SK-N-MC (cell line): ENCODE measurements around the gene RAP1GAP2.

Source experiments
- DNase-seq: peaks from one replicate; pipeline ENCODE4 v3.0.0-alpha.2; 2011; ENCODE audit warnings: low read depth, low spot score
- H3K27ac ChIP-seq: fragments of 200-600 bp; sonication (generic); 2 replicates; pipeline ENCODE4 v1.5.1; 2016; ENCODE audit warnings: mixed run types
- H3K36me3 ChIP-seq: fragments of 200-600 bp; sonication (generic); 2 replicates; pipeline ENCODE4 v1.6.1; 2017; ENCODE audit warnings: antibody characterized with exemption, low read length, mixed read lengths; ENCODE audit not compliant: insufficient read depth
- H3K4me3 ChIP-seq: fragments of 200-600 bp; sonication (generic); 2 replicates; pipeline ENCODE4 v1.5.1; 2016
- H3K9ac ChIP-seq: fragments of 200-600 bp; sonication (generic); 2 replicates; pipeline ENCODE4 v1.8.0; 2017; ENCODE audit warnings: mixed run types, mixed read lengths; ENCODE audit not compliant: insufficient read length
- H3K9me3 ChIP-seq: fragments of 200-600 bp; sonication (generic); 2 replicates; pipeline ENCODE4 v1.6.1; 2017; ENCODE audit warnings: low read depth, mild to moderate bottlenecking, antibody characterized with exemption, low read length, moderate library complexity, mixed read lengths
- EZH2 ChIP-seq: fragments of 200-600 bp; sonication (generic); IDR thresholded peaks from one replicate; pipeline ENCODE4 v1.6.1; 2017; ENCODE audit warnings: antibody characterized with exemption
- FOXP2 ChIP-seq: optimal IDR thresholded peaks from 2 replicates; pipeline ENCODE3; 2011; ENCODE audit warnings: mild to moderate bottlenecking, moderate library complexity; ENCODE audit not compliant: insufficient read depth; ENCODE audit errors: extremely low read length, control extremely low read depth
- POLR2AphosphoS5 ChIP-seq: IDR thresholded peaks from 2 replicates; pipeline ENCODE4 v1.6.1; 2012; ENCODE audit warnings: mild to moderate bottlenecking, low read depth, low read length, borderline replicate concordance

RAP1GAP2 gene

DNA sequence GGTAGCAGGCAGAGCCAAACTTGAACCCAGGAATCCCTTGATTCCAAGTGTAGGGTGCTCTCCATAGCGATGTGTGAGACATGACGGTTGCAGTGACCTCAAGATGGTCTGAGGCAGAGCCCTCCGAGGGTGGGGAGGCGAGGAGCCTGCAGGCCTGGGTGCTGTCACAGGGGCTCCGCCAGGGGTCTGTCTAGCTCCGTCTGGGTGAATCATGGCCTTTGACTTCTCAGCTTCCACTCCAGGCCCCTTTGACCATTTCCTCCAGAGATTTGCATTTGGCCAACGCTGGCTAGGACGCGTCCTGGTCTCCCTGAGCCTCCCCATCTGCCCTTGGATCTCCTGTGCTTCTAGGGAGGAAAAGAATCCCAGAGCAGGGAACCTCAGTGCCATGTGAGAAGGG, 104.6 kb downstream of the RAP1GAP2 start:
- Histone ChIP-seq H3K9me3 (no peaks in the 10 kb centered on the region), H3K36me3 (no peaks in the 10 kb centered on the region), H3K27ac (no peak overlapping the region), H3K4me3 (no peak overlapping the region), H3K9ac (no peak overlapping the region)
- TF ChIP-seq EZH2, result no peak
- TF ChIP-seq POLR2AphosphoS5, result no peak
- TF ChIP-seq FOXP2, result no peak
- no peak for DNase-seq

DNA sequence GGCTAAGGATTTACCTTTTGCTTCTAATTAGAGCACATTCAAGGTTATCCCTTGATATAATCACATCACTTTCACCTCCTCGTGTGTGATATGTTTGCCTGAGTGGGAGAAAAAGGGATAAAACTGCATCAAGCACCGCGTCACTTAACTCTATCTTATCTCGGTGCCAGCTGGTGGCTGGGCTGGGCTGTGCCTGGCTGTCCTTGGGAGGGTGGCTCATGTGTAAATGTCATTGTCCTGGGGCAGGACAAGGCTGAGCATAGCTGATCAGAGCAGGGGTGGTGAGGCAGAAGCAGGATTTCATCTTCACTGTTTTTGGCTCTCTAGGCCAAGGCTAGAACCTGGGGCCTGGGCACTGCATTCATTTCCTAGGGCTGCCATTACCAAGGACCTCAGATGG, 105.3 kb downstream of the RAP1GAP2 start:
- Histone ChIP-seq H3K27ac (no peak overlapping the region), H3K4me3 (no peak overlapping the region), H3K36me3 (no peaks in the 10 kb centered on the region), H3K9me3 (no peaks in the 10 kb centered on the region), H3K9ac (no peak overlapping the region)
- DNase-seq, result no peak
- TF ChIP-seq EZH2 (no peak), POLR2AphosphoS5 (no peak), FOXP2 (no peak)

DNA sequence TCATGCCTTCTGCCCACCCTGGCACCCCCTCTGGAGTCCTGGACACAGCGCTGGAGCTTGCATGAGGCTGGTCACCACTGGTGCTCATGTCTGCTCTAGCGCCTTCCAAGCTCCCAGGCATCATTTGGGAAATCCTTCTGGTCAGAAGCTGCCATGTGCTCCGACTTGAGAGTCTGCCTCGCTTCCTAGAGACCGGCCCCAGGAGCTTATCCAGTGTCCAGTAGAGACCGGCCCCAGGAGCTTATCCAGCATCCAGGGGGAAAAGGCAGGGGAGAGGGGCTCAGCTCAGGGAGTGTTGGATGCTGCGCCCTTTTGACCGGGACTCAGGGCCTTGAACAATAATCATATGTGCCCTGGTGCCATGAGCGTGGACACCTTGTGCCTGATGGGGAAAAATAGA, 106.3 kb downstream of the RAP1GAP2 start:
- H3K36me3 ChIP-seq, result no peaks in the 10 kb centered on the region
- H3K4me3 ChIP-seq, result no peak overlapping the region
- no peak for DNase-seq
- no peaks in the 10 kb centered on the region for H3K9me3 ChIP-seq
- H3K9ac ChIP-seq, result no peak overlapping the region
- no peak for TF ChIP-seq FOXP2
- TF ChIP-seq EZH2, result no peak
- TF ChIP-seq POLR2AphosphoS5, result no peak
- H3K27ac ChIP-seq, result no peak overlapping the region

DNA sequence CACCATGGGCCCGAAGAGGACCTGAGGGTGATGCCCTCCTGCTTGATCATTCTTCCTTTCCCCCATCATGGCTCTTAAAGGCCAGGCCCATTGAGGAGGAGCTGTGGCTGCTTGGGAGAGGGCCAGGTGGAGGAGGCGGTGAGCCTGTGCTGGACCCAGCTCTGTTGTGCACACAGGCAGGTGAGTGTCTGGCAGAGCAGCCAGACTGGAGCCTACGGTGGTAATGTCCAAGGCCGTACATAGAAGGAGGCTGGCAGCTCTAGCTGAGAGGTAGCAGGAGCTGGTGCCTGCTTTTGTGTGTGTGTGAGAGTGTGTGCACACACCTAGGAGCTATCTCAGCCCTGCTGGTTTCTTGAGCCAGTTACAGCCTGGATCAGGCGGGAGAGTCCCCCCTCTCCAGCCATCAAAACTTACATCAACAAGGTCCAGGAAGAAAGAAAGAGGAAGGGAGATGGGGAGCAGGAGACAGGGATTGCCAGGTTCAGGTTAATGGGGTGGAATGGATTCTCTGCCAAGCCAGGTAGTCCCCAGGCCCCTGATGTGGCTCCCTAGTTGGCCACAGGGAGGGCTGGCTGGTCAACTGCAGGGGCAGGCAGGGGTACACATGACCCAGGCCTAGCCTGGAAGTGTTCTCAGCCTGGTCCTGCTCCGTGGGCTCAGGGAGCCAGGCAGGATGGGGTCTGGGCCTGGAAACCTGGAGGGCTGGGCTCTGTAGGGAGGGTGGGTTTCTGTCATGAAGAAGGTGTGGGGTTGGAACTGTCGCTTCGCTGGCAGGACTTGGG, 107.1 kb downstream of the RAP1GAP2 start:
- Histone ChIP-seq H3K4me3 (no peak overlapping the region), H3K9me3 (no peaks in the 10 kb centered on the region), H3K27ac (no peak overlapping the region), H3K36me3 (no peaks in the 10 kb centered on the region), H3K9ac (no peak overlapping the region)
- TF ChIP-seq POLR2AphosphoS5 (no peak), EZH2 (no peak), FOXP2 (no peak)
- DNase-seq, result no peak

DNA sequence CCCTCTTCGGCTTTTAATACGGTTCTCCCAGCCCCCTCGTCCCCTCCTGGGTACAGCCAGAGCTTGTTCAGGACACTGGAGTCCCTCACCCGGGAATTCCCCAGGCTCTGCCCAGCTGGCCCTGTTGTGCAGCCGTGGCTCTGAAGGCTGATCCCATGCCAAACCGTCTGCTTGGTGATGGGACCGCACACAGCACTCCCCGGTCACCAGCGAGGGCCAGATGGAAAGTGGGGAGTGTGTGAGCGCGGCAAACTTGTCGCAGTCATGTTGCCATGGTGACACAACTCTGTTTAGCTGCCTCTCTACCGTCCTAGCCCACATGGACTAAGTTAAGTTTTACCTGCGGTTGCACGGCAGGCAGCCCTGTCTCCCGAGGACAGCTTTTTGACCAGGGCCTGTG, 107.9 kb downstream of the RAP1GAP2 start:
- no peak for DNase-seq
- no peak overlapping the region for H3K4me3 ChIP-seq
- H3K27ac ChIP-seq, result no peak overlapping the region
- no peaks in the 10 kb centered on the region for H3K9me3 ChIP-seq
- H3K9ac ChIP-seq, result no peak overlapping the region
- no peak for TF ChIP-seq POLR2AphosphoS5
- no peak for TF ChIP-seq FOXP2
- no peaks in the 10 kb centered on the region for H3K36me3 ChIP-seq

DNA sequence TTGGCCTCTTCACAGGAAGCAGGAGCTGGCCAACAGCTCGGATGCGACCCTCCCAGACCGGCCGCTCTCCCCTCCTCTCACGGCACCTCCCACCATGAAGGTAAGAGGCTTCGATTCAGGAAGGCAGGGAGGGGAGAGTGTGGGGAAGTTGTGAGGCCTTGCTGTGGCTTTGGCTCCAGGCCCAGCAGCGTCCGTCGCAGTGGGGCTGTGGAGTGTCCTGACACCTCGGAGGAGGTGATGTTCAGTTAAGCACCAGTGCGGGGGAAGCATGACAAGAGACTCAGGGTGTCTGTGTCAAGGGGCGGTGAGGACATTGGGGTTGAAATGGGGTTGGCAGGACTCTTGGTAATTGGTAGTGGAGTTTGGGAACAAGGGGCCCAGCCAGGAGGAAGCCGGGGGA, 109.0 kb downstream of the RAP1GAP2 start:
- no peak for DNase-seq
- TF ChIP-seq POLR2AphosphoS5 (no peak), EZH2 (no peak), FOXP2 (no peak)
- H3K4me3 ChIP-seq, result no peak overlapping the region
- no peaks in the 10 kb centered on the region for H3K36me3 ChIP-seq
- H3K9me3 ChIP-seq, result no peaks in the 10 kb centered on the region
- no peak overlapping the region for H3K27ac ChIP-seq
- H3K9ac ChIP-seq, result no peak overlapping the region

DNA sequence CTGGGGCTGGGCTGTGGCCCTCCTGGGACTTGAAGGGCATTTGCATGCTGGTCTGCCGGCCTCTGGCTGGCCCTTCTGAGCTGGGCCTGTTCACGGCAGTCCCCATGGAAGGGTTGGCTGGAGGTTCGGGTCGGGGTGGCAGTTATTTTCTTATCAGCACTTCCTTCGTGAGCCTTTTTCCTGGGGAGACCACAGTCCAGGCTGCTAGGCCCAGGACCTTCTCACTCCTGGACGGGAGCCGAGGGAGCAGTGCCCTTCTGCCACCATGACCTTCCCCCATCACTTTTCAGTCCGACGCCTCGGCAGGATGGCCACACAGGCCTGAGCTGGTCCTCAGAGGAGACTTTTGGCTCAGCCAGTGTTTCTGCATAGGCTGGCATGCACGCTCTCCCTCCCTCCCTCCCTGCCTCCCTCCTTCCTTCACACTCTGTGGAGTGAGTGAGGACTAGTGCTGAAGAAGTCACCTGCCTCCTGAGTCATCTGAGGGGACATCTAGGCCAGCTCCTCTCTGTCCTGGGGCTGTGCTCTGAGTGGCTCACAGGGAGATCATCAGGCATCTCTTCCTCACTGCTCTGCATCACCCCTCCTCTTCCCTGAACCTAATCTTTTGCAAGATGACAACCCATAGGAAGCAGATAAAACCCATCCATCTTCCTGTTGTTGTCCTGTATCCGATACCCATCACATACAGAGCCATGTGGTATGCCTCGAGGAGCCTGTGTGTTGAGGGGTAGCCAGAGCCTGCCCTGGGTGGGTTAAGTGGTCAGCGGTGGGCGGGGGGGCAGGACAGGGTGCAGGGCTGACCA, 109.7 kb downstream of the RAP1GAP2 start:
- no peaks in the 10 kb centered on the region for H3K36me3 ChIP-seq
- H3K27ac ChIP-seq, result no peak overlapping the region
- TF ChIP-seq POLR2AphosphoS5, result no peak
- H3K4me3 ChIP-seq, result no peak overlapping the region
- DNase-seq, result no peak
- H3K9me3 ChIP-seq, result no peaks in the 10 kb centered on the region
- H3K9ac ChIP-seq, result no peak overlapping the region

DNA sequence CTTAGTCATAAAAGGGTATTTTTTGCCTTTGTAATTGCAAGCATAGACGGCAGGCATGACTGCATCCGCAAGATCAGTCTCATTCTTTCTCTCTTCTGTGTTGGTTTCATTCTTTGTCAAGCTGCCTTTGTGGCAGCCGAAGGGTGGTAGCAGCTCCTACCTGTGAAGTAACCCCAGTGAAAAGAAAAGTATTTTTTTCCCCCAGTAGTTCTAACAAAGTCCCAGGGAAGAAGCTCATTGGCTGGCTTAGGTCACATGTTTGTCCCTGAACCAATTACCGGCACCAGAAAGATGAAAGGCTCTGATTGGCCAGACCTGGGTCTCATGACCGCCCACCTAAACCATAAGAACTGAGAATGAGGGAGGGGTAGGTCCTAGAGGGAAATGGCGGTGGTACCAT, 110.7 kb downstream of the RAP1GAP2 start:
- no peak for TF ChIP-seq FOXP2
- TF ChIP-seq POLR2AphosphoS5, result no peak
- no peak for DNase-seq
- H3K9me3 ChIP-seq, result no peaks in the 10 kb centered on the region

DNA sequence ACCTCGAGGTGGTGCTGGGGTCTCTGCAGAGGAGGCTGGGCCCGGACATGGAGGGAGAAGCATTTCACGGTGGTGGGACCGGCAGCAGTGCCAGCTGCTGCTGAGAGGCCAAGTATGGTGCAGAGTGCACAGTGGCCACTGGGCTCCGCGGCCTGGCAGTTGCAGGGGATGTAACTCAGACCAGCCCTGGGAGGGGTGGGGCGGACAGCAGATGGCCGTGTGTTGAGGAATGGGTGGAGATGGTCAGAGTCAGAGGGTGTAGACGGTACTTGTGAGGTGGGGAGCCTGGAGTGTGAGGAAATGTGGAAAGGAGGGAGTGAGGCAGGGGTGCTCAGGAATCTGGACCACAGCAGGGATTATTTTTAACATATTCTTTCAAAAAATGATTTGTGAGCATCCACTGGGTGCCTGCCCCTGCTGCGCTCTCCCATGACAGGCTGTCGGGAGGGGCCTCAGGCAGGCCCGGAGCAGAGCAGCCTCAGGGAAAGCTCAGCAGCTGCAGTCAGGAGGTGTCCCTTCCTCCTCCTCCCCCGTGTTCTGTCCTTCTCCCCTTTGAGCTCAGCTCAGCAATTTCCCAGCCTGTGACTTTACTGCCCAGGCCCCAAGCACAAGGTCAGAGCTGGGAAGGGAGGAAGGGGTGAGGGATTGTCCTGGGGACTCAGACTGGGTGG, 113.1 kb downstream of the RAP1GAP2 start:
- H3K27ac ChIP-seq, result no peak overlapping the region
- TF ChIP-seq EZH2 (no peak), POLR2AphosphoS5 (no peak), FOXP2 (no peak)

More for the DNA sequence above, 110.7 kb downstream of the RAP1GAP2 start:
- no peaks in the 10 kb centered on the region for H3K36me3 ChIP-seq
- no peak overlapping the region for H3K9ac ChIP-seq
- no peak overlapping the region for H3K4me3 ChIP-seq
- H3K27ac ChIP-seq, result no peak overlapping the region

More for the DNA sequence above, 113.1 kb downstream of the RAP1GAP2 start:
- Histone ChIP-seq H3K9ac (no peak overlapping the region), H3K4me3 (no peak overlapping the region), H3K36me3 (no peaks in the 10 kb centered on the region), H3K9me3 (no peaks in the 10 kb centered on the region)
- no peak for DNase-seq
